Activated T-cell treated with anti-CD3 and anti-CD28 coated beads, Interleukin-2, amount 50 U/mL, for 72 hours (primary cell): Measurements from ENCODE around the gene EFCAB13. TPM values are rescaled to one million over a fixed set of nuclear protein-coding genes. Genes with fewer than 3 reads are reported as not detected.

Source experiments
- ATAC-seq, 2 donors: fragments of 150-1000 bp; cut with Tn5 transposase; replicated peaks in 1 of 2; 2 replicates each; pipeline ENCODE4 v1.10.0; 2021; ENCODE audit warnings: moderate library complexity in 2 of 2, mild to moderate bottlenecking in 1 of 2
- DNase-seq, 2 donors: peaks; one replicate each; pipeline ENCODE4 v3.0.0; 2021 to 2022; ENCODE audit warnings: mixed read lengths in 1 of 2
- H3K27ac Mint-ChIP-seq: one replicate; pipeline ENCODE4 v1.8.0; 2022; ENCODE audit warnings: mild to moderate bottlenecking, moderate library complexity, mixed read lengths
- H3K27me3 Mint-ChIP-seq: one replicate; pipeline ENCODE4 v1.8.0; 2022; ENCODE audit warnings: low read depth, mixed read lengths
- H3K36me3 Mint-ChIP-seq, 2 donors: one replicate each; pipeline ENCODE4 v1.8.0; 2022; ENCODE audit warnings: mixed read lengths in 2 of 2, mild to moderate bottlenecking in 1 of 2; ENCODE audit not compliant: insufficient read depth in 2 of 2
- H3K4me1 Mint-ChIP-seq: one replicate; pipeline ENCODE4 v1.8.0; 2022; ENCODE audit warnings: low read depth, mixed read lengths
- H3K4me3 Mint-ChIP-seq, 2 donors: one replicate each; pipeline ENCODE4 v1.8.0; 2022; ENCODE audit warnings: mild to moderate bottlenecking in 2 of 2, mixed read lengths in 2 of 2, moderate library complexity in 2 of 2
- H3K9me3 Mint-ChIP-seq, 2 donors: one replicate each; pipeline ENCODE4 v1.8.0; 2022; ENCODE audit warnings: mixed read lengths in 2 of 2
- total RNA-seq, 2 donors: library from RNA; stranded (reverse); gene quantifications; one replicate each; pipeline ENCODE4 v1.2.3, GENCODE V29; 2022

EFCAB13 gene
- total RNA-seq, 2 donors from 2014 or later = 5.9 to 9.0 TPM

DNA sequence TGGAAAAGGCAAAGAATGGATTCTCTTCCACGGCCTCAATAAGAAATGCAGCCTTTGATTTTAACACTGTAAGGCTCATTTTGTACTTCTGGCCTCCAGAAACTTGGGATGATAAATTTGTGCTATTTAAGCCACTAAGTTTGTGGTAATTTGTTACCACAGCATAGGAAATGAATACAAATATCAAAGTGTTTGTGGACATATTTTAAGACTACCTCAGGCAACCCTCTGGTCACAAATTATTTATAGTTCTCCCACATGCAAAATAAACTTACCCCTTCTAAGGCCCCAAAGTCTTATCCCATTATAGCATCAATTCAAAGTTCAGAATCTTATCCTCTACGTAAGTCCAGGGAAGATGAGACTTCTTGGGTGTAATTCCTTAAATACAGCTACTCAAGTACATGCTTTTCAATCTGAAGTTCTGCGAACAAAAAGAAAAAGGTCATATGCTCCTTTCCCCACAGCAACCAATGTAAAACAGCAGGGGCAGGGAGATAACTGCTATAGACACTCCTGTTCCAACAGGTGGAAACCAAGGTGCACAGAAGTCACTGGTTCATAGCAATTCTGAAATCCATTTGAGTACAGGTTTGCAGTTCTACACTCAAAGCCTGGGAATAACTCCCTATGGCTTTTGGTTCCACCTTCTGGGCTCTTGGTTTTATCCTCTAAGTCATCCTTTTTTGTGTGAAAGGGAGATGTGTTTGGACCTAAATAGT is 5.4 kb upstream of the EFCAB13 start:
- H3K4me1 Mint-ChIP-seq = no peaks in the 10 kb centered on the region
- peaks cover 12% of the 10 kb centered on the region for H3K27me3 Mint-ChIP-seq
- DNase-seq (no peak), ATAC-seq (no peak)
- no peaks in the 10 kb centered on the region for H3K36me3 Mint-ChIP-seq
- no peaks in the 10 kb centered on the region for H3K9me3 Mint-ChIP-seq
- H3K27ac Mint-ChIP-seq = no peak overlapping the region
- H3K4me3 Mint-ChIP-seq = no peak overlapping the region

GRCh38 chr17:47320879-47321502 is 2.8 kb upstream of the EFCAB13 start:
- DNase-seq (no peak), ATAC-seq (no peak)
- Mint-ChIP-seq H3K4me3 (no peak overlapping the region), H3K27me3 (peaks cover 13% of the 10 kb centered on the region), H3K27ac (no peak overlapping the region), H3K9me3 (no peaks in the 10 kb centered on the region), H3K4me1 (peaks cover 10% of the 10 kb centered on the region), H3K36me3 (peaks cover 2 to 3% of the 10 kb centered on the region in 2 donors)

DNA sequence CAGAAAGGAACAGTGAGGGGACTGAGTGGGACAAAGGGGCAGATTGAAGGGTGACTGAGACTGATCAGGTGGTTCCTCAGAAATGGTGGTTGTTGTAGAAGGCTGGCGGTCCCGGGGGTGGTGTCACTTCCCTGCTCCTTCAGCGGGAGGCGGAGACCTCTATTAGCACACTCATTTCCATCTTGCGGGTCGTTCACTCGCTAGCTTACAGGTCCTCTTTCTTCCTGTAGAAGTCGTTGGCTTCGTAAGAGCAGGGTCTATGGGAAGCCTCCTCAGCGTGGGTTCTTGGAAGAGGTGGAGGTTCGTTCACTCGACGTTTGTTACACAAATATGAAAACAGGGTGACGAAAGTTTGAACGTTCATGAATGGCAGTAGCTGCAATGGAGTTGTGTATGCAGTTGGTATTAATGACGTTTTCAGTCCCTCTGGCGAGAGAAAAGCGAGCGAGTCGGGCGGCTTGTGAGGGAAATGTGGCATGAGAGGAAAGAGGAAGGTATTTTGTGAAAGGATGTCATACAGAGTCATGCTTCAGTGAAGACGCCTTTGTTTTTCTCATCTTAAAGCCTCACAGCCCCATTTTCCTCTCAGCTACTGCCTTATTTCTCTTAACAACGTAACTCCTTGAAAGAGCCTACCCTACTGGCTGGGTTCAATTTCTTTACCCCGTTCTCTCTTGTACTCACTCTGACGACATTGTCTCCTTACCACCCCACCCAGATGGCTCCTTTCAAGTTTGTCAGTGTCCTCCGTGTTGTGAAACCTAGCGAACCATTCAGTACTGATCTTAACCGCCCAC is 667 bp downstream of the EFCAB13 start:
- H3K27me3 Mint-ChIP-seq = peaks cover 13% of the 10 kb centered on the region
- peak overlapping the region; percentile 97 to 98 for H3K4me3 Mint-ChIP-seq
- peak; percentile 53 to 72 for ATAC-seq
- no peaks in the 10 kb centered on the region for H3K9me3 Mint-ChIP-seq
- peaks cover 2 to 3% of the 10 kb centered on the region in 2 donors for H3K36me3 Mint-ChIP-seq
- DNase-seq = peak; percentile 56 to 58
- peaks cover 10% of the 10 kb centered on the region for H3K4me1 Mint-ChIP-seq
- peak overlapping the region; percentile 92 for H3K27ac Mint-ChIP-seq

GRCh38 chr17:47325176-47325575 is 1.4 kb downstream of the EFCAB13 start:
- ATAC-seq = no peak
- no peak for DNase-seq
- no peak overlapping the region for H3K27ac Mint-ChIP-seq

DNA sequence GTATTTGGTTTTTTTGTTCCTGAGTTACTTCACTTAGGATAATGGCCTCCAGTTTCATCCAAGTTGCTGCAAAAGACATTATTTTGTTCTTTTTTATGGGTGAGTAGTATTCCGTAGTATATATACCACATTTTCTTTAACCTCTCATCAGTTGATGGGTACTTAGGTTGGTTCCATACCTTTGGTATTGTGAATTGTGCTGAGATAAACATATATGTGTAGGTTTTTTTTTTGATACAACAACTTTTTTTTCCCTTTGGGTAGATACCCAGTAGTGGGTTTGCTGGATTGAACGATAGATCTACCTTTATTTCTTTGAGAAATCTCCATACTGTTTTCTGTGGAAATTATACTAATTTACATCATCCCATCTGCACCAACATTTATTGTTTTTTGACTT is 6.8 kb downstream of the EFCAB13 start:
- H3K9me3 Mint-ChIP-seq = no peaks in the 10 kb centered on the region
- ATAC-seq = no peak
- H3K27ac Mint-ChIP-seq = no peak overlapping the region
- H3K4me3 Mint-ChIP-seq = no peak overlapping the region
- H3K36me3 Mint-ChIP-seq = peaks cover 3 to 4% of the 10 kb centered on the region in 2 donors
- H3K4me1 Mint-ChIP-seq = no peaks in the 10 kb centered on the region
- no peaks in the 10 kb centered on the region for H3K27me3 Mint-ChIP-seq
- no peak for DNase-seq

More at GRCh38 chr17:47325176-47325575, 1.4 kb downstream of the EFCAB13 start:
- H3K4me1 Mint-ChIP-seq = peaks cover 10% of the 10 kb centered on the region
- H3K27me3 Mint-ChIP-seq = peaks cover 13% of the 10 kb centered on the region
- no peaks in the 10 kb centered on the region for H3K9me3 Mint-ChIP-seq
- peak overlapping the region; percentile 42 to 98 for H3K4me3 Mint-ChIP-seq
- peaks cover 2 to 3% of the 10 kb centered on the region in 2 donors for H3K36me3 Mint-ChIP-seq

GRCh38 chr17:47332287-47332686 is 8.5 kb downstream of the EFCAB13 start:
- Mint-ChIP-seq H3K9me3 (no peaks in the 10 kb centered on the region), H3K27me3 (no peaks in the 10 kb centered on the region), H3K27ac (no peak overlapping the region), H3K4me3 (no peak overlapping the region), H3K36me3 (peaks cover 3 to 4% of the 10 kb centered on the region in 2 donors), H3K4me1 (no peaks in the 10 kb centered on the region)
- no peak for ATAC-seq
- DNase-seq = no peak

- no peak overlapping the region for H3K4me3 Mint-ChIP-seq
- no peaks in the 10 kb centered on the region for H3K27me3 Mint-ChIP-seq
- H3K36me3 Mint-ChIP-seq = peaks cover 3 to 4% of the 10 kb centered on the region in 2 donors
- H3K9me3 Mint-ChIP-seq = no peaks in the 10 kb centered on the region
- no peaks in the 10 kb centered on the region for H3K4me1 Mint-ChIP-seq
- ATAC-seq = no peak
- H3K27ac Mint-ChIP-seq = no peak overlapping the region
- no peak for DNase-seq
These were observed 11.6 kb downstream of the EFCAB13 start for GRCh38 chr17:47335101-47335936.

GRCh38 chr17:47338026-47338425 is 14.3 kb downstream of the EFCAB13 start:
- Mint-ChIP-seq H3K27me3 (no peaks in the 10 kb centered on the region), H3K9me3 (no peaks in the 10 kb centered on the region), H3K27ac (no peak overlapping the region), H3K36me3 (peaks cover 2% of the 10 kb centered on the region in 2 donors), H3K4me3 (no peak overlapping the region), H3K4me1 (no peaks in the 10 kb centered on the region)
- DNase-seq (no peak), ATAC-seq (no peak)

DNA sequence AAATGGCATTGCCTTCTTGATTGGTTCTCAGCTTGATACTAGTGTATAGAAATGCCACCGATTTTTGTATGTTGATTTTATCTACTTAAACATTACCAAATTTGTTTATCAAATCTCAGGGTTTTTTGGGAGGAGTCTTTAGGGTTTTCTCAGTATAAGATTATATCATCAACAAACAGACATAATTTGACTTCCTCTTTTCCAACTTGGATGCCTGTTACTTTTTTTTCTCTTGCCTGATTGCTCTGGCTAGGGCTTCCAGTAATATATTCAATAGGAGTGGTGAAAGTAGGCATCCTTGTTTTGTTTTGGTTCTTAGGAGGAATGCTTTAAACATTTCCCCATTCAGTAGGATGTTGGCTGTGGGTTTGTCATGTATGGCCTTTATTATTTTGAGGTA is 29.1 kb downstream of the EFCAB13 start:
- no peaks in the 10 kb centered on the region for H3K4me1 Mint-ChIP-seq
- DNase-seq = no peak
- ATAC-seq = no peak
- H3K27ac Mint-ChIP-seq = peak overlapping the region; percentile 76
- H3K36me3 Mint-ChIP-seq = peaks cover 0 to 2% of the 10 kb centered on the region in 2 donors
- H3K27me3 Mint-ChIP-seq = no peaks in the 10 kb centered on the region
- no peaks in the 10 kb centered on the region for H3K9me3 Mint-ChIP-seq
- no peak overlapping the region for H3K4me3 Mint-ChIP-seq

DNA sequence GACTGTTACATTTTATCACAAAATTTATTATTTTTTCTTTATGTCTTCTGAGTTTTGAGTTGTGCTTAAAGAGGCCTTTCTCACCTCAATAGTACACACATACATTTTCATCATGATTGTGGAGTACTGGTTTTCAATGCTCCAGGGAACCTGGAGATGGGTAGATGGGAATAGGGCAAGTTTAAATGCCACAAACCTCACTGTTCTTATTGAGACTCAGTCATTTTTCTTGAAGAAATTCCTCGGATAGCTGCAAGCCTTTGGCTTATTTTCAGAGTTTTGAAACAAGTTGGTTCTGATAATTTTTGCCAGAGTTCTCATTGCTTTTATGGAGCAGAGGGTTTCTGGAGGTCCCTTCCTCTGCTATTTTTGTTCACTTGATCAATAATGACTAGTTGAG is 34.9 kb downstream of the EFCAB13 start:
- ATAC-seq (no peak), DNase-seq (no peak)
- Mint-ChIP-seq H3K36me3 (peaks cover 0 to 2% of the 10 kb centered on the region in 2 donors), H3K4me1 (no peaks in the 10 kb centered on the region), H3K27me3 (no peaks in the 10 kb centered on the region), H3K9me3 (no peaks in the 10 kb centered on the region), H3K27ac (no peak overlapping the region), H3K4me3 (no peak overlapping the region)

DNA sequence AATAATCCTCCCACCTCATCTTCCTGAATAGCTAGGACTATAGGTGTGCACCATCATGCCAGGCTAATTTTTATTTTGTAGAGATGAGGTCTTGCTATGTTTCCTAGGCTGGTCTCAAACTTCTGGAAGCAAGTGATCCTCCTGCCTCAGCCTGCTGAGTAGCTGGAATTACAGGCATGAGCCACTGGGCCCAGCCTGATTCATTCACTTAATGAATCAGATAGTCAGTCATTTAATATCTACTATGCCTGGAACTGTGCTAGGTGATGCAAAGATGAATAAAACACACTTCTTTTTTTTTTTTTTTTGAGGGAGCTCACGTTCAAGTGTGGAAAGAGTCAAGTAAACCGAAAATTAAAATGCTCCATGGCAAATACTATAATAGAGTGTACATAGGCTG is 39.4 kb downstream of the EFCAB13 start:
- Mint-ChIP-seq H3K4me1 (no peaks in the 10 kb centered on the region), H3K36me3 (no peaks in the 10 kb centered on the region)

DNA sequence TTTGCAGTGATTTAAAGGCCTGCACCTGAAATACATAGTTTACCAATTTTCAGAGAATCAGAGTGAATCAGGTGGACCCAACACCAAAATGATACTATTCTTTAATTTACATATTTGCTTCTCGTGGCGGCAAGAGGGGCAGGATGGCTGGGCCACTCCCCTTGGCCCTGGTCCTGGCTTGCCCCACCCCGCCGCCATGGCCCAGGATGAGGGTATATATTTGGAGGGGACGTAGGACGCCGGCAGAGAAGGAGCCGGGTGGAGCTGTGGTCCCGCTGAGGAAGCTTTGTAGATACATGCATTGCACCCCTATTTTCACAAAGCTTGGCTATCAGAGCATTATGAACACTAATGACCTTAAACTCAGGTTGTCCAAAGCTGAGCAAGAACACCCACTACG is 43.5 kb downstream of the EFCAB13 start:
- no peaks in the 10 kb centered on the region for H3K9me3 Mint-ChIP-seq
- peaks cover 0 to 1% of the 10 kb centered on the region in 2 donors for H3K36me3 Mint-ChIP-seq
- H3K4me3 Mint-ChIP-seq = no peak overlapping the region
- no peak overlapping the region for H3K27ac Mint-ChIP-seq
- no peaks in the 10 kb centered on the region for H3K4me1 Mint-ChIP-seq
- H3K27me3 Mint-ChIP-seq = no peaks in the 10 kb centered on the region
- ATAC-seq (no peak), DNase-seq (no peak)

More for the DNA sequence above, 39.4 kb downstream of the EFCAB13 start:
- no peaks in the 10 kb centered on the region for H3K27me3 Mint-ChIP-seq
- H3K9me3 Mint-ChIP-seq = no peaks in the 10 kb centered on the region
- no peak for ATAC-seq
- H3K4me3 Mint-ChIP-seq = no peak overlapping the region
- no peak for DNase-seq
- no peak overlapping the region for H3K27ac Mint-ChIP-seq
